ENCODE results near the gene TRPV5.

GRCh38 chr7:142867097-142867378, 66.5 kb downstream of the TRPV5 start:
- TF ChIP-seq CTCF (IDR thresholded peaks at IDR 0.05; ENCODE audit: poor library complexity): no peak
- TF ChIP-seq EZH2 (IDR thresholded peaks at IDR 0.05; ENCODE audit: borderline replicate concordance): no peak
- no peak for TF ChIP-seq EZH2phosphoT487 (IDR thresholded peaks at IDR 0.05; ENCODE audit: low read depth, severe bottlenecking, unreplicated experiment)

Measured in hepatocyte (in vitro differentiated cells).